HEK293 (cell line): Measurements from ENCODE around the gene DNAAF8.

ENCODE experiments used
- CTCF ChIA-PET: fragments of 350-600 bp; formaldehyde crosslinking; extraction: SDS; loops from one replicate; lab custom pipeline; 2021; ENCODE audit warnings: antibody characterized with exemption; lab: Yijun Ruan, JAX
- POLR2A ChIA-PET: fragments of 300-600 bp; formaldehyde crosslinking; extraction: SDS; loops from one replicate; lab custom pipeline; 2020; ENCODE audit warnings: antibody characterized with exemption, inconsistent platforms; lab: Yijun Ruan, JAX
- H3K27ac ChIP-seq: fragments of 200-500 bp; sonication (Bioruptor generic); 2 replicates; pipeline ENCODE4 v1.5.1; 2014; ENCODE audit warnings: low read depth, low read length, control low read depth, inconsistent platforms; ENCODE audit errors: extremely low read depth
- H3K36me3 ChIP-seq, 2 experiments: fragments of 200-500 bp in 1 of 2; sonication (Bioruptor generic) in 1 of 2; 1 replicate in 1 of 2; 2 replicates in 1 of 2; pipeline ENCODE4 v1.5.1; 2014 to 2017; ENCODE audit warnings: inconsistent platforms in 2 of 2, low read length in 2 of 2; ENCODE audit not compliant: control insufficient read depth in 2 of 2, insufficient read depth in 1 of 2
- H3K4me1 ChIP-seq: fragments of 200-500 bp; sonication (Bioruptor generic); 2 replicates; pipeline ENCODE4 v1.5.1; 2014; ENCODE audit warnings: mild to moderate bottlenecking, low read length, inconsistent platforms; ENCODE audit not compliant: control insufficient read depth, insufficient read depth
- H3K4me3 ChIP-seq: 2 replicates; pipeline ENCODE4 v1.5.1; 2011; ENCODE audit warnings: low read depth, mild to moderate bottlenecking, control low read depth, low read length, moderate library complexity
- H3K9me3 ChIP-seq: fragments of 200-500 bp; sonication (Bioruptor generic); 2 replicates; pipeline ENCODE4 v1.5.1; 2014; ENCODE audit warnings: low read depth, low read length, inconsistent platforms; ENCODE audit not compliant: control insufficient read depth, insufficient read depth
- BCL11B ChIP-seq: fragments of 450-650 bp; formaldehyde crosslinking; IDR thresholded peaks from 2 replicates; pipeline ENCODE4 v1.5.1; 2016; ENCODE audit warnings: low read depth, missing biosample characterization, missing genetic modification characterization
- ZBTB20 ChIP-seq: fragments of 450-650 bp; formaldehyde crosslinking; IDR thresholded peaks from 2 replicates; pipeline ENCODE4 v1.5.1; 2016; ENCODE audit warnings: missing biosample characterization, missing genetic modification characterization
- ZIC2 ChIP-seq: fragments of 450-650 bp; formaldehyde crosslinking; IDR thresholded peaks from 2 replicates; pipeline ENCODE4 v1.5.1; 2016; ENCODE audit warnings: missing biosample characterization, missing genetic modification characterization
- ZNF10 ChIP-seq: fragments of 450-650 bp; formaldehyde crosslinking; IDR thresholded peaks from 2 replicates; pipeline ENCODE4 v1.5.1; 2017; ENCODE audit warnings: missing biosample characterization, missing genetic modification characterization
- ZNF132 ChIP-seq: fragments of 450-650 bp; formaldehyde crosslinking; IDR thresholded peaks from 2 replicates; pipeline ENCODE4 v1.5.1; 2017; ENCODE audit warnings: missing biosample characterization, missing genetic modification characterization, borderline replicate concordance
- ZNF133 ChIP-seq: fragments of 450-650 bp; formaldehyde crosslinking; IDR thresholded peaks from 2 replicates; pipeline ENCODE4 v1.5.1; 2016; ENCODE audit warnings: missing biosample characterization, missing genetic modification characterization
- ZNF155 ChIP-seq: fragments of 450-650 bp; formaldehyde crosslinking; IDR thresholded peaks from 2 replicates; pipeline ENCODE4 v1.5.1; 2016; ENCODE audit warnings: missing biosample characterization, missing genetic modification characterization
- ZNF2 ChIP-seq: fragments of 450-650 bp; formaldehyde crosslinking; IDR thresholded peaks from 2 replicates; pipeline ENCODE4 v1.5.1; 2016; ENCODE audit warnings: missing biosample characterization, missing genetic modification characterization
- ZNF221 ChIP-seq: fragments of 450-650 bp; formaldehyde crosslinking; IDR thresholded peaks from 2 replicates; pipeline ENCODE4 v1.5.1; 2017; ENCODE audit warnings: missing biosample characterization, missing genetic modification characterization, borderline replicate concordance
- ZNF223 ChIP-seq: fragments of 450-650 bp; formaldehyde crosslinking; IDR thresholded peaks from 2 replicates; pipeline ENCODE4 v1.5.1; 2016; ENCODE audit warnings: missing biosample characterization, missing genetic modification characterization
- ZNF274 ChIP-seq, 2 experiments: fragments of 200-500 bp in 1 of 2; fragments of 450-650 bp in 1 of 2; sonication (Bioruptor generic) in 1 of 2; formaldehyde crosslinking in 1 of 2; IDR thresholded peaks; 2 replicates each; pipeline versions ENCODE4 v1.5.1 to v1.6.1; 2014 to 2016; ENCODE audit warnings: borderline replicate concordance in 1 of 2, inconsistent platforms in 1 of 2, low read length in 1 of 2, missing biosample characterization in 1 of 2, missing genetic modification characterization in 1 of 2
- ZNF335 ChIP-seq: fragments of 450-650 bp; formaldehyde crosslinking; conservative IDR thresholded peaks from 2 replicates; pipeline ENCODE4 v1.5.1; 2016; ENCODE audit warnings: missing biosample characterization, missing genetic modification characterization
- ZNF501 ChIP-seq: fragments of 450-650 bp; formaldehyde crosslinking; IDR thresholded peaks from 2 replicates; pipeline ENCODE4 v1.5.1; 2016; ENCODE audit warnings: missing biosample characterization, missing genetic modification characterization
- ZNF596 ChIP-seq: fragments of 450-650 bp; IDR thresholded peaks from 2 replicates; pipeline ENCODE4 v1.5.0; 2018; ENCODE audit warnings: missing biosample characterization, mild to moderate bottlenecking, missing genetic modification characterization, moderate library complexity
- ZNF626 ChIP-seq: fragments of 450-650 bp; sonication (Bioruptor Pico); formaldehyde crosslinking; IDR thresholded peaks from 2 replicates; pipeline ENCODE4 v1.5.1; 2018; ENCODE audit warnings: missing biosample characterization, missing genetic modification characterization, inconsistent platforms
- ZNF747 ChIP-seq: fragments of 450-650 bp; formaldehyde crosslinking; IDR thresholded peaks from 2 replicates; pipeline ENCODE4 v1.5.1; 2016; ENCODE audit warnings: missing biosample characterization, missing genetic modification characterization
- ZNF76 ChIP-seq: fragments of 450-650 bp; formaldehyde crosslinking; IDR thresholded peaks from 2 replicates; pipeline ENCODE4; 2016; ENCODE audit warnings: low read depth, missing biosample characterization, missing genetic modification characterization, borderline replicate concordance
- ZNF777 ChIP-seq: fragments of 450-650 bp; formaldehyde crosslinking; IDR thresholded peaks from 2 replicates; pipeline ENCODE4 v1.5.1; 2017; ENCODE audit warnings: missing biosample characterization, missing genetic modification characterization, borderline replicate concordance
- ZNF837 ChIP-seq: fragments of 450-650 bp; formaldehyde crosslinking; IDR thresholded peaks from 2 replicates; pipeline ENCODE4 v1.5.1; 2016; ENCODE audit warnings: missing biosample characterization, missing genetic modification characterization
- ZSCAN16 ChIP-seq: fragments of 450-650 bp; formaldehyde crosslinking; IDR thresholded peaks from 2 replicates; pipeline ENCODE4 v1.5.1; 2016; ENCODE audit warnings: missing biosample characterization, missing genetic modification characterization
- TF ChIP-seq, protein P1 (sequence below): fragments of 450-650 bp; formaldehyde crosslinking; IDR thresholded peaks from 2 replicates; pipeline ENCODE4 v1.5.1; 2016; ENCODE audit warnings: missing biosample characterization, missing genetic modification characterization
- TF ChIP-seq, protein P2 (sequence below): fragments of 450-650 bp; formaldehyde crosslinking; IDR thresholded peaks from 2 replicates; pipeline ENCODE4 v1.5.1; 2017; ENCODE audit warnings: missing biosample characterization, missing genetic modification characterization
- TF ChIP-seq, protein P3 (sequence below): fragments of 450-650 bp; formaldehyde crosslinking; IDR thresholded peaks from 2 replicates; pipeline ENCODE4 v1.5.1; 2016; ENCODE audit warnings: missing biosample characterization, missing genetic modification characterization, low read depth
- TF ChIP-seq, protein P4 (sequence below): fragments of 450-650 bp; formaldehyde crosslinking; IDR thresholded peaks from 2 replicates; pipeline ENCODE4 v1.5.1; 2016; ENCODE audit warnings: missing biosample characterization, missing genetic modification characterization
- TF ChIP-seq, protein P5 (sequence below): fragments of 450-650 bp; formaldehyde crosslinking; IDR thresholded peaks from 2 replicates; pipeline ENCODE4 v1.5.1; 2016; ENCODE audit warnings: missing biosample characterization, missing genetic modification characterization

Gene DNAAF8

DNA sequence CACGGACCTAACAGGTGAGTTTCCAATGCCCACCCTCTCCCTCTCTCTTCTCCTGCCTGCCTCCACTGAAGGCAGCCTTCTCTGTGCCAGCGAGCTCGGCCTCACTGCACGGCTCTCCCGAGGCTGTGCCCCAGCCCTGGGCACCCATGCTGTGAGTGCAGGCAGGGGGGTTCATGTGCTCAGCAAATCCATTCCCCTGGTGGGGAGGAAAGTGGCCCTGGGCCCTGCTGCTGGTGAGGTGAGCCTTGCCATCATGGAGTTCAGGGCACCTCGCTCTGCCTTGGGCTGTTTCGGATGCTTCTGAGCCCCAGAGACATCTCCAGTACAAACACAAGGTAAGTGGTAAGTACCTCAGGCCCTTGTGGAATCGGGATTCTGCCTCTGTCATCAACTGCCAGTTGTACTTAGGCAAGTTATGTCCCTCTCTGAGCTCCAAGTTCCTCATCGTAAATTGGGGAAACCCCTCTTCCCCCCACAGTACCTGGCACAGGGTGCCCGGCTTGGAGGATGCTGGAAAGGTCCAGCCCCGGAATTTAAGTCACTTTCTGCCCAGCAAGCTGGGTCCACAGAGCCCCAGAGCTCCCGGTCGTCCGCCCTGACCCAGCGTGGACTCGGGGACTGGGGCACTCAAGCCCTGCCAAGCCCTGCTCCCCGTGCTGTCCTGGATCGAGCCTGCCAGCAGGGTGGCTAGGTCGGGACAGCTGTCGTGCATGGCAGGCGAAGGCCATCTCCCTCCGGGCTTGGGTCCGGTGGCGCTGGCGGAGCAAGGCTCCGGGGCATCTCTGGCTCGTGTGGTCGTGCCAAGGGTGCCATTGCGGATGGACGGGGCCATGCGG lies 41.7 kb upstream of the DNAAF8 start:
- Histone ChIP-seq H3K4me1 (peaks cover 4% of the 10 kb centered on the region; the same call in 1 of the 2 replicates), H3K27ac (no peak overlapping the region; the same call in 1 of the 2 replicates), H3K4me3 (peak overlapping the region; percentile 44), H3K36me3 (peaks cover 0 to 48% of the 10 kb centered on the region in 2 experiments; a peak in 1 of 3 replicates), H3K9me3 (no peaks in the 10 kb centered on the region)
- ChIA-PET CTCF (interaction anchor here (1.1 to 1.3 kb wide), 2 partner anchors 21 to 41 kb away, joined by 3 to 4 read pairs; no protein-coding TSS in a partner anchor), POLR2A (interaction anchor here (0.6 to 2.2 kb wide), 7 partner anchors 18 to 652 kb away, joined by 3 to 8 read pairs (median 4); partner anchors contain the start of genes ANKS3, DNAAF8 and ROGDI)
- TF ChIP-seq ZIC2 (tag by site-specific recombination) (peak; percentile 89), ZNF626 (tag by site-specific recombination) (no peak), ZNF837 (tag by site-specific recombination) (no peak), ZBTB20 (tag by site-specific recombination) (peak; percentile 51; the same call in 1 of the 2 replicates), ZNF223 (no peak), ZNF221 (tag by site-specific recombination) (no peak), BCL11B (tag by site-specific recombination) (no peak), ZSCAN16 (no peak), ZNF132 (tag by site-specific recombination) (no peak), ZNF501 (tag by site-specific recombination) (no peak), ZNF10 (no peak), ZNF596 (tag by site-specific recombination) (no peak), ZNF747 (tag by site-specific recombination) (no peak), ZNF133 (tag by site-specific recombination) (no peak), ZNF335 (tag by site-specific recombination) (peak; percentile 73; the same call in 1 of the 2 replicates), ZNF76 (no peak), ZNF274 (IDR thresholded peaks at IDR 0.05; ENCODE audit: low read length) (no peak), ZNF274 (tag by site-specific recombination; IDR thresholded peaks at IDR 0.05; ENCODE audit: borderline replicate concordance) (no peak), ZNF777 (tag by site-specific recombination) (0 out of 2 replicates have a peak, but pooled peaks have one; percentile 29), ZNF2 (tag by site-specific recombination) (no peak), ZNF155 (no peak)
- TF ChIP-seq, protein P1, sequence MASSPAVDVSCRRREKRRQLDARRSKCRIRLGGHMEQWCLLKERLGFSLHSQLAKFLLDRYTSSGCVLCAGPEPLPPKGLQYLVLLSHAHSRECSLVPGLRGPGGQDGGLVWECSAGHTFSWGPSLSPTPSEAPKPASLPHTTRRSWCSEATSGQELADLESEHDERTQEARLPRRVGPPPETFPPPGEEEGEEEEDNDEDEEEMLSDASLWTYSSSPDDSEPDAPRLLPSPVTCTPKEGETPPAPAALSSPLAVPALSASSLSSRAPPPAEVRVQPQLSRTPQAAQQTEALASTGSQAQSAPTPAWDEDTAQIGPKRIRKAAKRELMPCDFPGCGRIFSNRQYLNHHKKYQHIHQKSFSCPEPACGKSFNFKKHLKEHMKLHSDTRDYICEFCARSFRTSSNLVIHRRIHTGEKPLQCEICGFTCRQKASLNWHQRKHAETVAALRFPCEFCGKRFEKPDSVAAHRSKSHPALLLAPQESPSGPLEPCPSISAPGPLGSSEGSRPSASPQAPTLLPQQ (tag by site-specific recombination), result no peak
- TF ChIP-seq, protein P2, sequence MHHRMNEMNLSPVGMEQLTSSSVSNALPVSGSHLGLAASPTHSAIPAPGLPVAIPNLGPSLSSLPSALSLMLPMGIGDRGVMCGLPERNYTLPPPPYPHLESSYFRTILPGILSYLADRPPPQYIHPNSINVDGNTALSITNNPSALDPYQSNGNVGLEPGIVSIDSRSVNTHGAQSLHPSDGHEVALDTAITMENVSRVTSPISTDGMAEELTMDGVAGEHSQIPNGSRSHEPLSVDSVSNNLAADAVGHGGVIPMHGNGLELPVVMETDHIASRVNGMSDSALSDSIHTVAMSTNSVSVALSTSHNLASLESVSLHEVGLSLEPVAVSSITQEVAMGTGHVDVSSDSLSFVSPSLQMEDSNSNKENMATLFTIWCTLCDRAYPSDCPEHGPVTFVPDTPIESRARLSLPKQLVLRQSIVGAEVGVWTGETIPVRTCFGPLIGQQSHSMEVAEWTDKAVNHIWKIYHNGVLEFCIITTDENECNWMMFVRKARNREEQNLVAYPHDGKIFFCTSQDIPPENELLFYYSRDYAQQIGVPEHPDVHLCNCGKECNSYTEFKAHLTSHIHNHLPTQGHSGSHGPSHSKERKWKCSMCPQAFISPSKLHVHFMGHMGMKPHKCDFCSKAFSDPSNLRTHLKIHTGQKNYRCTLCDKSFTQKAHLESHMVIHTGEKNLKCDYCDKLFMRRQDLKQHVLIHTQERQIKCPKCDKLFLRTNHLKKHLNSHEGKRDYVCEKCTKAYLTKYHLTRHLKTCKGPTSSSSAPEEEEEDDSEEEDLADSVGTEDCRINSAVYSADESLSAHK (tag by site-specific recombination), result 0 out of 2 replicates have a peak, but pooled peaks have one; percentile 19
- TF ChIP-seq, protein P3, sequence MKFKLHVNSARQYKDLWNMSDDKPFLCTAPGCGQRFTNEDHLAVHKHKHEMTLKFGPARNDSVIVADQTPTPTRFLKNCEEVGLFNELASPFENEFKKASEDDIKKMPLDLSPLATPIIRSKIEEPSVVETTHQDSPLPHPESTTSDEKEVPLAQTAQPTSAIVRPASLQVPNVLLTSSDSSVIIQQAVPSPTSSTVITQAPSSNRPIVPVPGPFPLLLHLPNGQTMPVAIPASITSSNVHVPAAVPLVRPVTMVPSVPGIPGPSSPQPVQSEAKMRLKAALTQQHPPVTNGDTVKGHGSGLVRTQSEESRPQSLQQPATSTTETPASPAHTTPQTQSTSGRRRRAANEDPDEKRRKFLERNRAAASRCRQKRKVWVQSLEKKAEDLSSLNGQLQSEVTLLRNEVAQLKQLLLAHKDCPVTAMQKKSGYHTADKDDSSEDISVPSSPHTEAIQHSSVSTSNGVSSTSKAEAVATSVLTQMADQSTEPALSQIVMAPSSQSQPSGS (tag by site-specific recombination), result no peak
- TF ChIP-seq, protein P4, sequence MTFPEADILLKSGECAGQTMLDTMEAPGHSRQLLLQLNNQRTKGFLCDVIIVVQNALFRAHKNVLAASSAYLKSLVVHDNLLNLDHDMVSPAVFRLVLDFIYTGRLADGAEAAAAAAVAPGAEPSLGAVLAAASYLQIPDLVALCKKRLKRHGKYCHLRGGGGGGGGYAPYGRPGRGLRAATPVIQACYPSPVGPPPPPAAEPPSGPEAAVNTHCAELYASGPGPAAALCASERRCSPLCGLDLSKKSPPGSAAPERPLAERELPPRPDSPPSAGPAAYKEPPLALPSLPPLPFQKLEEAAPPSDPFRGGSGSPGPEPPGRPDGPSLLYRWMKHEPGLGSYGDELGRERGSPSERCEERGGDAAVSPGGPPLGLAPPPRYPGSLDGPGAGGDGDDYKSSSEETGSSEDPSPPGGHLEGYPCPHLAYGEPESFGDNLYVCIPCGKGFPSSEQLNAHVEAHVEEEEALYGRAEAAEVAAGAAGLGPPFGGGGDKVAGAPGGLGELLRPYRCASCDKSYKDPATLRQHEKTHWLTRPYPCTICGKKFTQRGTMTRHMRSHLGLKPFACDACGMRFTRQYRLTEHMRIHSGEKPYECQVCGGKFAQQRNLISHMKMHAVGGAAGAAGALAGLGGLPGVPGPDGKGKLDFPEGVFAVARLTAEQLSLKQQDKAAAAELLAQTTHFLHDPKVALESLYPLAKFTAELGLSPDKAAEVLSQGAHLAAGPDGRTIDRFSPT (tag by site-specific recombination), result peak; percentile 90
- TF ChIP-seq, protein P5, sequence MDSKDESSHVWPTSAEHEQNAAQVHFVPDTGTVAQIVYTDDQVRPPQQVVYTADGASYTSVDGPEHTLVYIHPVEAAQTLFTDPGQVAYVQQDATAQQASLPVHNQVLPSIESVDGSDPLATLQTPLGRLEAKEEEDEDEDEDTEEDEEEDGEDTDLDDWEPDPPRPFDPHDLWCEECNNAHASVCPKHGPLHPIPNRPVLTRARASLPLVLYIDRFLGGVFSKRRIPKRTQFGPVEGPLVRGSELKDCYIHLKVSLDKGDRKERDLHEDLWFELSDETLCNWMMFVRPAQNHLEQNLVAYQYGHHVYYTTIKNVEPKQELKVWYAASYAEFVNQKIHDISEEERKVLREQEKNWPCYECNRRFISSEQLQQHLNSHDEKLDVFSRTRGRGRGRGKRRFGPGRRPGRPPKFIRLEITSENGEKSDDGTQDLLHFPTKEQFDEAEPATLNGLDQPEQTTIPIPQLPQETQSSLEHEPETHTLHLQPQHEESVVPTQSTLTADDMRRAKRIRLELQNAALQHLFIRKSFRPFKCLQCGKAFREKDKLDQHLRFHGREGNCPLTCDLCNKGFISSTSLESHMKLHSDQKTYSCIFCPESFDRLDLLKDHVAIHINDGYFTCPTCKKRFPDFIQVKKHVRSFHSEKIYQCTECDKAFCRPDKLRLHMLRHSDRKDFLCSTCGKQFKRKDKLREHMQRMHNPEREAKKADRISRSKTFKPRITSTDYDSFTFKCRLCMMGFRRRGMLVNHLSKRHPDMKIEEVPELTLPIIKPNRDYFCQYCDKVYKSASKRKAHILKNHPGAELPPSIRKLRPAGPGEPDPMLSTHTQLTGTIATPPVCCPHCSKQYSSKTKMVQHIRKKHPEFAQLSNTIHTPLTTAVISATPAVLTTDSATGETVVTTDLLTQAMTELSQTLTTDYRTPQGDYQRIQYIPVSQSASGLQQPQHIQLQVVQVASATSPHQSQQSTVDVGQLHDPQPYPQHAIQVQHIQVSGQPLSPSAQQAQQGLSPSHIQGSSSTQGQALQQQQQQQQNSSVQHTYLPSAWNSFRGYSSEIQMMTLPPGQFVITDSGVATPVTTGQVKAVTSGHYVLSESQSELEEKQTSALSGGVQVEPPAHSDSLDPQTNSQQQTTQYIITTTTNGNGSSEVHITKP (tag by site-specific recombination), result no peak
